Measurements from ENCODE around the gene SMIM5. TPM values are rescaled to one million over a fixed set of nuclear protein-coding genes. Genes with fewer than 3 reads are reported as not detected.
"Not testable (repeated sequence)": the region's sequence is repeated elsewhere in the genome, so short reads cannot be mapped to it uniquely, and the experiment has no call there.

Gene SMIM5
- total and polyA plus RNA-seq, 7 donors = 0.11 to 0.92 (median 0.19) TPM; not detected in 1

- 73 to 87% (median 79%) methylated on average over 7 of the region's 7 CpGs for WGBS, 3 donors
- no peak overlapping the region for H3K4me3 ChIP-seq
- ATAC-seq (no peak), DNase-seq (no peak)
- H3K36me3 ChIP-seq (ENCODE audit: insufficient read depth in 1 of 2, low read depth in 1 of 2) = no peaks in the 10 kb centered on the region
- H3K4me1 ChIP-seq = peaks cover 3% of the 10 kb centered on the region
- no peaks in the 10 kb centered on the region for H3K9me3 ChIP-seq
- intact Hi-C loops (cut with DNase I) = no loop called here
- peaks cover 0 to 11% (median 4%) of the 10 kb centered on the region in 3 donors for H3K27me3 ChIP-seq (ENCODE audit: insufficient read depth in 3 of 3, low read length in 2 of 3)
- H3K27ac ChIP-seq = no peak overlapping the region
- TF ChIP-seq CTCF (IDR thresholded peaks at IDR 0.05) = no peak
Measured at GRCh38 chr17:75591722-75592302, 41.4 kb upstream of the SMIM5 start.

GRCh38 chr17:75592348-75593020, 40.8 kb upstream of the SMIM5 start:
- intact Hi-C loops (cut with DNase I) = no loop called here
- no peak overlapping the region for H3K4me3 ChIP-seq
- peaks cover 3% of the 10 kb centered on the region for H3K4me1 ChIP-seq
- 74 to 83% (median 80%) methylated on average over 17 of the region's 17 CpGs for WGBS, 3 donors
- DNase-seq (no peak), ATAC-seq (no peak)
- H3K9me3 ChIP-seq = no peaks in the 10 kb centered on the region
- no peak overlapping the region for H3K27ac ChIP-seq
- no peak for TF ChIP-seq CTCF (IDR thresholded peaks at IDR 0.05)
- H3K27me3 ChIP-seq (ENCODE audit: insufficient read depth in 3 of 3, low read length in 2 of 3) = peaks cover 0 to 10% (median 4%) of the 10 kb centered on the region in 3 donors
- H3K36me3 ChIP-seq (ENCODE audit: insufficient read depth in 1 of 2, low read depth in 1 of 2) = no peaks in the 10 kb centered on the region

- H3K4me3 ChIP-seq; H3K9me3 ChIP-seq; H3K27ac ChIP-seq; H3K36me3 ChIP-seq (ENCODE audit: insufficient read depth in 1 of 2, low read depth in 1 of 2); DNase-seq; ATAC-seq; H3K27me3 ChIP-seq (ENCODE audit: insufficient read depth in 3 of 3, low read length in 2 of 3); intact Hi-C loops (cut with DNase I); H3K4me1 ChIP-seq: not testable (repeated sequence)
- 86 to 89% (median 88%) methylated on average over 9 of the region's 9 CpGs for WGBS, 3 donors
Measured at GRCh38 chr17:75593430-75593829, 39.8 kb upstream of the SMIM5 start.

- no peak for TF ChIP-seq CTCF (IDR thresholded peaks at IDR 0.05)
- Histone ChIP-seq H3K4me1 (peaks cover 2% of the 10 kb centered on the region), H3K36me3 (ENCODE audit: insufficient read depth in 1 of 2, low read depth in 1 of 2) (no peaks in the 10 kb centered on the region), H3K9me3 (no peaks in the 10 kb centered on the region), H3K4me3 (no peak overlapping the region), H3K27ac (no peak overlapping the region), H3K27me3 (ENCODE audit: insufficient read depth in 3 of 3, low read length in 2 of 3) (no peaks in the 10 kb centered on the region)
- WGBS, 3 donors = 40 to 74% (median 46%) methylated on average over 28 of the region's 28 CpGs
- DNase-seq (no peak), ATAC-seq (no peak)
- intact Hi-C loops (cut with DNase I) = no loop called here
Measured at GRCh38 chr17:75594499-75595283, 38.5 kb upstream of the SMIM5 start.

GRCh38 chr17:75595284-75595919, 37.8 kb upstream of the SMIM5 start:
- H3K27me3 ChIP-seq (ENCODE audit: insufficient read depth in 3 of 3, low read length in 2 of 3) = no peaks in the 10 kb centered on the region
- ATAC-seq = no peak
- no peaks in the 10 kb centered on the region for H3K9me3 ChIP-seq
- intact Hi-C loops (cut with DNase I) = no loop called here
- H3K4me3 ChIP-seq = no peak overlapping the region
- H3K4me1 ChIP-seq = no peaks in the 10 kb centered on the region
- no peak for TF ChIP-seq CTCF (IDR thresholded peaks at IDR 0.05)
- DNase-seq = no peak
- no peak overlapping the region for H3K27ac ChIP-seq
- WGBS, 3 donors = 57 to 82% (median 61%) methylated on average over 13 of the region's 13 CpGs
- no peaks in the 10 kb centered on the region for H3K36me3 ChIP-seq (ENCODE audit: insufficient read depth in 1 of 2, low read depth in 1 of 2)
